ENCODE results near the gene PABPC3. TPM values are rescaled to one million over a fixed set of nuclear protein-coding genes. Genes with fewer than 3 reads are reported as not detected.

PABPC3 gene
- total and polyA plus RNA-seq, 4 experiments from 2014 or later: 0.14 to 1.3 (median 1.2) TPM; not detected in 1

- H3K9me3 Mint-ChIP-seq: peaks cover 0 to 18% (median 1%) of the 10 kb centered on the region in 8 donors
- Histone ChIP-seq H3K4me3 (ENCODE audit: low read length in 2 of 2) (no peak overlapping the region), H3K36me3 (ENCODE audit: insufficient read depth, low read length) (no peaks in the 10 kb centered on the region), H3K27me3 (ENCODE audit: insufficient read depth, low read length) (no peaks in the 10 kb centered on the region), H3K9me3 (ENCODE audit: control insufficient read depth in 1 of 2, low read length in 2 of 2) (no peaks in the 10 kb centered on the region), H3K4me1 (ENCODE audit: insufficient read depth, low read length) (no peaks in the 10 kb centered on the region), H3K27ac (ENCODE audit: low read depth, low read length) (no peak overlapping the region)
- no peak overlapping the region for H3K4me3 Mint-ChIP-seq
- peaks cover 0 to 1% (median 0%) of the 10 kb centered on the region in 4 donors for H3K4me1 Mint-ChIP-seq
- DNase-seq: no peak
- H3K27ac Mint-ChIP-seq: no peak overlapping the region
- no peaks in the 10 kb centered on the region for H3K36me3 Mint-ChIP-seq
- H3K27me3 Mint-ChIP-seq: peaks cover 5 to 20% of the 10 kb centered on the region in 2 donors
- ChIA-PET CTCF (ENCODE audit: partially characterized antibody) (interaction anchor here (1.1 kb wide), 1 partner anchor 18 kb away, joined by 5 read pairs; no protein-coding TSS in a partner anchor), POLR2A (ENCODE audit: partially characterized antibody) (no interaction called here)
- intact Hi-C loops (cut with micrococcal nuclease): no loop called here
Measured at GRCh38 chr13:25131881-25132420, 36.0 kb downstream of the PABPC3 start.

GRCh38 chr13:25132751-25133390, 36.9 kb downstream of the PABPC3 start:
- H3K4me1 Mint-ChIP-seq: peaks cover 0 to 1% (median 0%) of the 10 kb centered on the region in 4 donors
- no peak overlapping the region for H3K4me3 ChIP-seq (ENCODE audit: low read length in 2 of 2)
- H3K9me3 Mint-ChIP-seq: peaks cover 0 to 18% (median 1%) of the 10 kb centered on the region in 8 donors
- intact Hi-C loops (cut with micrococcal nuclease): no loop called here
- H3K27ac ChIP-seq (ENCODE audit: low read depth, low read length): no peak overlapping the region
- no peaks in the 10 kb centered on the region for H3K36me3 Mint-ChIP-seq
- no peaks in the 10 kb centered on the region for H3K4me1 ChIP-seq (ENCODE audit: insufficient read depth, low read length)
- ChIA-PET CTCF (ENCODE audit: partially characterized antibody) (interaction anchor here (1.1 to 1.4 kb wide), 2 partner anchors 11 to 19 kb away, joined by 3 to 5 read pairs; no protein-coding TSS in a partner anchor), POLR2A (ENCODE audit: partially characterized antibody) (no interaction called here)
- H3K36me3 ChIP-seq (ENCODE audit: insufficient read depth, low read length): no peaks in the 10 kb centered on the region
- H3K4me3 Mint-ChIP-seq: no peak overlapping the region
- no peak overlapping the region for H3K27ac Mint-ChIP-seq
- no peaks in the 10 kb centered on the region for H3K9me3 ChIP-seq (ENCODE audit: control insufficient read depth in 1 of 2, low read length in 2 of 2)
- H3K27me3 ChIP-seq (ENCODE audit: insufficient read depth, low read length): no peaks in the 10 kb centered on the region
- H3K27me3 Mint-ChIP-seq: peaks cover 7 to 23% of the 10 kb centered on the region in 2 donors
- no peak for DNase-seq

- POLR2A ChIA-PET (ENCODE audit: partially characterized antibody): no interaction called here
- Mint-ChIP-seq H3K27me3 (peaks cover 11 to 24% of the 10 kb centered on the region in 2 donors), H3K27ac (no peak overlapping the region), H3K4me3 (no peak overlapping the region), H3K36me3 (no peaks in the 10 kb centered on the region), H3K4me1 (no peaks in the 10 kb centered on the region), H3K9me3 (peaks cover 0 to 18% (median 1%) of the 10 kb centered on the region in 8 donors)
- H3K36me3 ChIP-seq (ENCODE audit: insufficient read depth, low read length): no peaks in the 10 kb centered on the region
- H3K4me1 ChIP-seq (ENCODE audit: insufficient read depth, low read length): no peaks in the 10 kb centered on the region
- intact Hi-C loops (cut with micrococcal nuclease): no loop called here
- H3K27ac ChIP-seq (ENCODE audit: low read depth, low read length): no peak overlapping the region
- no peaks in the 10 kb centered on the region for H3K27me3 ChIP-seq (ENCODE audit: insufficient read depth, low read length)
- CTCF ChIA-PET (ENCODE audit: partially characterized antibody): no interaction called here
- DNase-seq: no peak
- H3K4me3 ChIP-seq (ENCODE audit: low read length in 2 of 2): no peak overlapping the region
- H3K9me3 ChIP-seq (ENCODE audit: control insufficient read depth in 1 of 2, low read length in 2 of 2): no peaks in the 10 kb centered on the region
Measured at GRCh38 chr13:25135896-25136295, 40.0 kb downstream of the PABPC3 start.

GRCh38 chr13:25136880-25137787, 41.2 kb downstream of the PABPC3 start:
- Mint-ChIP-seq H3K27me3 (peaks cover 18 to 30% of the 10 kb centered on the region in 2 donors), H3K27ac (no peak overlapping the region), H3K9me3 (peaks cover 0 to 18% (median 1%) of the 10 kb centered on the region in 8 donors), H3K4me3 (no peak overlapping the region), H3K36me3 (no peaks in the 10 kb centered on the region), H3K4me1 (no peaks in the 10 kb centered on the region)
- Histone ChIP-seq H3K4me3 (ENCODE audit: low read length in 2 of 2) (no peak overlapping the region), H3K9me3 (ENCODE audit: control insufficient read depth in 1 of 2, low read length in 2 of 2) (no peaks in the 10 kb centered on the region), H3K36me3 (ENCODE audit: insufficient read depth, low read length) (no peaks in the 10 kb centered on the region), H3K27ac (ENCODE audit: low read depth, low read length) (no peak overlapping the region), H3K4me1 (ENCODE audit: insufficient read depth, low read length) (no peaks in the 10 kb centered on the region), H3K27me3 (ENCODE audit: insufficient read depth, low read length) (no peaks in the 10 kb centered on the region)
- no peak for DNase-seq
- intact Hi-C loops (cut with micrococcal nuclease): no loop called here
- POLR2A ChIA-PET (ENCODE audit: partially characterized antibody): no interaction called here
- CTCF ChIA-PET (ENCODE audit: partially characterized antibody): no interaction called here

- intact Hi-C loops (cut with micrococcal nuclease): no loop called here
- Histone ChIP-seq H3K27me3 (ENCODE audit: insufficient read depth, low read length) (no peaks in the 10 kb centered on the region), H3K27ac (ENCODE audit: low read depth, low read length) (no peak overlapping the region), H3K36me3 (ENCODE audit: insufficient read depth, low read length) (no peaks in the 10 kb centered on the region), H3K9me3 (ENCODE audit: control insufficient read depth in 1 of 2, low read length in 2 of 2) (no peaks in the 10 kb centered on the region), H3K4me3 (ENCODE audit: low read length in 2 of 2) (no peak overlapping the region), H3K4me1 (ENCODE audit: insufficient read depth, low read length) (no peaks in the 10 kb centered on the region)
- Mint-ChIP-seq H3K27me3 (peaks cover 18 to 29% of the 10 kb centered on the region in 2 donors), H3K27ac (no peak overlapping the region), H3K36me3 (no peaks in the 10 kb centered on the region), H3K4me3 (no peak overlapping the region), H3K4me1 (no peaks in the 10 kb centered on the region), H3K9me3 (peaks cover 0 to 18% (median 1%) of the 10 kb centered on the region in 8 donors)
- DNase-seq: no peak
- ChIA-PET CTCF (ENCODE audit: partially characterized antibody) (no interaction called here), POLR2A (ENCODE audit: partially characterized antibody) (no interaction called here)
Measured at GRCh38 chr13:25137788-25138115, 41.8 kb downstream of the PABPC3 start.

- no peak overlapping the region for H3K4me3 Mint-ChIP-seq
- no peaks in the 10 kb centered on the region for H3K36me3 ChIP-seq (ENCODE audit: insufficient read depth, low read length)
- H3K27me3 ChIP-seq (ENCODE audit: insufficient read depth, low read length): no peaks in the 10 kb centered on the region
- ChIA-PET POLR2A (ENCODE audit: partially characterized antibody) (no interaction called here), CTCF (ENCODE audit: partially characterized antibody) (no interaction called here)
- H3K4me3 ChIP-seq (ENCODE audit: low read length in 2 of 2): no peak overlapping the region
- no peaks in the 10 kb centered on the region for H3K4me1 Mint-ChIP-seq
- no peak overlapping the region for H3K27ac ChIP-seq (ENCODE audit: low read depth, low read length)
- no peak for DNase-seq
- no peaks in the 10 kb centered on the region for H3K4me1 ChIP-seq (ENCODE audit: insufficient read depth, low read length)
- H3K9me3 ChIP-seq (ENCODE audit: control insufficient read depth in 1 of 2, low read length in 2 of 2): no peaks in the 10 kb centered on the region
- peaks cover 18 to 22% of the 10 kb centered on the region in 2 donors for H3K27me3 Mint-ChIP-seq
- no peak overlapping the region for H3K27ac Mint-ChIP-seq
- H3K9me3 Mint-ChIP-seq: no peaks in the 10 kb centered on the region
- intact Hi-C loops (cut with micrococcal nuclease): no loop called here
- no peaks in the 10 kb centered on the region for H3K36me3 Mint-ChIP-seq
Measured at GRCh38 chr13:25141042-25141441, 45.1 kb downstream of the PABPC3 start.

GRCh38 chr13:25143706-25144105, 47.8 kb downstream of the PABPC3 start:
- H3K27me3 ChIP-seq (ENCODE audit: insufficient read depth, low read length): no peaks in the 10 kb centered on the region
- Mint-ChIP-seq H3K4me3 (no peak overlapping the region), H3K27ac (no peak overlapping the region), H3K36me3 (no peaks in the 10 kb centered on the region), H3K9me3 (peaks cover 0 to 5% (median 0%) of the 10 kb centered on the region in 8 donors), H3K4me1 (no peaks in the 10 kb centered on the region), H3K27me3 (peaks cover 11 to 12% of the 10 kb centered on the region in 2 donors)
- no peak for DNase-seq
- ChIA-PET POLR2A (ENCODE audit: partially characterized antibody) (no interaction called here), CTCF (ENCODE audit: partially characterized antibody) (interaction anchor here (1.8 kb wide), 1 partner anchor 10 kb away, joined by 3 read pairs; no protein-coding TSS in a partner anchor)
- intact Hi-C loops (cut with micrococcal nuclease): no loop called here
- no peaks in the 10 kb centered on the region for H3K36me3 ChIP-seq (ENCODE audit: insufficient read depth, low read length)
- H3K4me3 ChIP-seq (ENCODE audit: low read length in 2 of 2): no peak overlapping the region
- H3K4me1 ChIP-seq (ENCODE audit: insufficient read depth, low read length): no peaks in the 10 kb centered on the region
- no peak overlapping the region for H3K27ac ChIP-seq (ENCODE audit: low read depth, low read length)
- H3K9me3 ChIP-seq (ENCODE audit: control insufficient read depth in 1 of 2, low read length in 2 of 2): no peaks in the 10 kb centered on the region

Data from CD4-positive, alpha-beta memory T cell (primary cell).